Kidney (tissue), 14 donors: ENCODE results near the gene SLC39A11. TPM values are rescaled to one million over a fixed set of nuclear protein-coding genes. Genes with fewer than 3 reads are reported as not detected.

Source experiments
- DNase-seq, 5 donors: peaks; one replicate each; pipeline ENCODE4 v3.0.0-alpha.2; 2013 to 2020
- FAIRE-seq: peaks from 2 replicates; lab custom pipeline; 2012; peaks lifted over from hg19 to GRCh38; lab: Jason Lieb, UNC
- H3K27ac ChIP-seq, 2 donors: one replicate each; pipeline ENCODE4 v1.7.0; 2013; ENCODE audit warnings: low read depth in 2 of 2, low read length in 2 of 2, inconsistent platforms in 1 of 2
- H3K27me3 ChIP-seq: one replicate; pipeline ENCODE4 v1.7.1; 2013; ENCODE audit warnings: low read length, inconsistent platforms; ENCODE audit not compliant: control insufficient read depth, insufficient read depth
- H3K36me3 ChIP-seq, 3 donors: one replicate each; pipeline versions ENCODE4 v1.7.0 to v1.7.1; 2013; ENCODE audit warnings: low read length in 3 of 3, control low read depth in 1 of 3, inconsistent platforms in 1 of 3; ENCODE audit not compliant: insufficient read depth in 3 of 3, control insufficient read depth in 2 of 3
- H3K4me1 ChIP-seq, 3 donors: one replicate each; pipeline versions ENCODE4 v1.7.0 to v1.7.1; 2013; ENCODE audit warnings: low read length in 3 of 3, inconsistent platforms in 1 of 3, low read depth in 1 of 3; ENCODE audit not compliant: control insufficient read depth in 2 of 3, insufficient read depth in 2 of 3
- H3K4me3 ChIP-seq, 3 donors: one replicate each; pipeline versions ENCODE4 v1.7.0 to v1.8.1; 2013; ENCODE audit warnings: low read length in 3 of 3, control low read depth in 1 of 3, inconsistent platforms in 1 of 3
- H3K9ac ChIP-seq, 3 donors: one replicate each; pipeline versions ENCODE4 v1.7.0 to v1.7.1; 2013; ENCODE audit warnings: low read length in 3 of 3, control low read depth in 1 of 3, inconsistent platforms in 1 of 3
- H3K9me3 ChIP-seq, 3 donors: one replicate each; pipeline versions ENCODE4 v1.7.0 to v1.7.1; 2013; ENCODE audit warnings: low read length in 3 of 3, control low read depth in 1 of 3, inconsistent platforms in 1 of 3; ENCODE audit not compliant: control insufficient read depth in 2 of 3, insufficient read depth in 1 of 3
- intact Hi-C: fragments of 100-400 bp; cut with DNase I; formaldehyde crosslinking; loops from one replicate; pipeline ENCODE4 v1.11.1; 2022
- polyA plus RNA-seq: library from polyadenylated mRNA; stranded (reverse); fragments of 350-450 nt; fragmentation: Illumina TruSeq; extraction: RNeasy Lipid Tissue Mini Kit (QIAGEN cat#74804); gene quantifications from one replicate; pipeline ENCODE4 v1.2.3, GENCODE V29; 2014; ENCODE audit warnings: low read depth, low replicate concordance; ENCODE audit not compliant: insufficient read depth
- total RNA-seq: library from RNA; stranded (reverse); fragmentation: NEBNext Ultra II Directional; extraction: Animal tissue kit (Norgen Biotek cat#: 25700); gene quantifications from one replicate; pipeline ENCODE4 v1.2.1, GENCODE V29; 2021
- TF ChIP-seq, protein P1 (sequence below): IDR thresholded peaks from 3 replicates; pipeline ENCODE4 v1.5.1; 2012; ENCODE audit warnings: mild to moderate bottlenecking, moderate library complexity, borderline replicate concordance; ENCODE audit not compliant: insufficient read depth; ENCODE audit errors: extremely low read depth
- donor health status: control.
- donor health status: control.
- donor health status: control.
- donor health status: control.
- donor health status: control.
- donor health status: DM: yes; HTN: yes; CAD: no.
- donor health status: Normal renal cell carcinoma (clear cell type).

The SLC39A11 gene
- total and polyA plus RNA-seq, 2 donors from 2014 or later, result 19.7 to 37.2 TPM

DNA sequence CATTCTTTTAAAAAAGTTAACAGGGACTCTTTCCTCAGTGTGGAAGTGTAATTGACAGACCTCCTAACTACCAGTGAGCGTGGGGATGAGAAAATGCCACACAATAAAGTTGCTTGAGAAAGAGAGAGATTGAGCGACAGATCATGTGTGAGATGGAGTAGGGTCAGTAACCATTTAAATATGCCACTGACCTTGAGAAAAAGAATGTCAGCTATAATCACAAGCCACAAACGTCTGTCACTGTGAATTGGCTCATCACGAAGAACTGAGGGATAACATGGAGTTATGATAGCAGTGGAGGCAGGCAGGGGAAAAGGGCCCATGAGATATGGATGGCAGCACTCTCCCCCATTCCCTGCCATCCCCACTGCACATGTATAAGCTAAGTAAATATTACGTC, 253.9 kb downstream of the SLC39A11 start:
- Histone ChIP-seq H3K27me3 (no peaks in the 10 kb centered on the region), H3K9ac (no peak overlapping the region), H3K27ac (no peak overlapping the region), H3K4me3 (no peak overlapping the region), H3K36me3 (no peaks in the 10 kb centered on the region), H3K4me1 (no peaks in the 10 kb centered on the region), H3K9me3 (peaks cover 0 to 7% (median 0%) of the 10 kb centered on the region in 3 donors)
- TF ChIP-seq, protein P1, sequence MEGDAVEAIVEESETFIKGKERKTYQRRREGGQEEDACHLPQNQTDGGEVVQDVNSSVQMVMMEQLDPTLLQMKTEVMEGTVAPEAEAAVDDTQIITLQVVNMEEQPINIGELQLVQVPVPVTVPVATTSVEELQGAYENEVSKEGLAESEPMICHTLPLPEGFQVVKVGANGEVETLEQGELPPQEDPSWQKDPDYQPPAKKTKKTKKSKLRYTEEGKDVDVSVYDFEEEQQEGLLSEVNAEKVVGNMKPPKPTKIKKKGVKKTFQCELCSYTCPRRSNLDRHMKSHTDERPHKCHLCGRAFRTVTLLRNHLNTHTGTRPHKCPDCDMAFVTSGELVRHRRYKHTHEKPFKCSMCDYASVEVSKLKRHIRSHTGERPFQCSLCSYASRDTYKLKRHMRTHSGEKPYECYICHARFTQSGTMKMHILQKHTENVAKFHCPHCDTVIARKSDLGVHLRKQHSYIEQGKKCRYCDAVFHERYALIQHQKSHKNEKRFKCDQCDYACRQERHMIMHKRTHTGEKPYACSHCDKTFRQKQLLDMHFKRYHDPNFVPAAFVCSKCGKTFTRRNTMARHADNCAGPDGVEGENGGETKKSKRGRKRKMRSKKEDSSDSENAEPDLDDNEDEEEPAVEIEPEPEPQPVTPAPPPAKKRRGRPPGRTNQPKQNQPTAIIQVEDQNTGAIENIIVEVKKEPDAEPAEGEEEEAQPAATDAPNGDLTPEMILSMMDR, result no peak
- FAIRE-seq (no peak), DNase-seq (no peak)
- intact Hi-C loops, result no loop called here

DNA sequence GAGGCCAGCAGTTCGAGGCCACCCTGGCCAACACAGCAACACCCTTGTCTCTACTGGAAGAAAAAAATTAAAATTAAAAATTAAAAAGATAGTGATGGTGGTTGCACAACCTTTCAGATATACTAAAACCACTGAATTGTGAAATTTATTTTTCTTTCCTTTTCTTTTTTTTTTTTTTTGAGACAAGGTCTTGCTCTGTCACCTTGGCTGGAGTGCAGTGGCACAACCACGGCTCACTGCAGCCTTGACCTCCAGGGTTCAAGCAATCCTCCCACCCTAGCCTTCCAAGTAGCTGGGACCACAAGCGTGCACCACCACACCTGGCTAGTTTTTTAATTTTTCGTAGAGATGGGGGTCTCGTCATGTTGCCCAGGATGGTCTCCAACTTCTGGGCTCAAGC, 254.4 kb downstream of the SLC39A11 start:
- intact Hi-C loops, result no loop called here
- no peaks in the 10 kb centered on the region for H3K36me3 ChIP-seq

DNA sequence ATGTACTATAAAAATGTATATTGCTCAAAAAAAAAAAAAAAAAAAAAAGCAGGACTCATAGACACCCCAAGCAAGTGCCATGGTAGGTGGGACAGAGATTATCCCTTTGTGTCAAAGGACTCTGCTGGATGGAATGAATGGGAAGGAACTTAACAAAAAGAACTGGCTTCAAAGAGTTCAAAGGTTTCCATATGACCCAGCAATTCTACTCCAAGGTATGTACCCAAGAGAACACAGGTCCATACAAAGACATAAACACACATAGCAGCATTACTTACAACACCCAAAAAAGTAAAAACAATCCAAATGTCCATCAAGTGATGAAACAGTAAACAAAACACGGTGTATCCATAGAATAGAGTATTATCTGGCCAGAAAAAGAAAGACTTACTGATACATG, 255.2 kb downstream of the SLC39A11 start:
- Histone ChIP-seq H3K9me3 (peaks cover 0 to 7% (median 0%) of the 10 kb centered on the region in 3 donors), H3K27ac (no peak overlapping the region), H3K27me3 (no peaks in the 10 kb centered on the region), H3K4me1 (no peaks in the 10 kb centered on the region), H3K9ac (no peak overlapping the region), H3K36me3 (no peaks in the 10 kb centered on the region), H3K4me3 (no peak overlapping the region)
- FAIRE-seq (no peak), DNase-seq (no peak)
- TF ChIP-seq, protein P1, result no peak
- intact Hi-C loops, result no loop called here

More for the DNA sequence above, 254.4 kb downstream of the SLC39A11 start:
- Histone ChIP-seq H3K4me1 (no peaks in the 10 kb centered on the region), H3K27ac (no peak overlapping the region), H3K9me3 (peaks cover 0 to 7% (median 0%) of the 10 kb centered on the region in 3 donors), H3K9ac (no peak overlapping the region), H3K27me3 (no peaks in the 10 kb centered on the region), H3K4me3 (no peak overlapping the region)
- FAIRE-seq, result no peak
- TF ChIP-seq, protein P1, result no peak
- DNase-seq, result no peak
